ENCODE data around the gene CYP4B1.

Gene CYP4B1

GRCh38 chr1:46797696-46798470 is 963 bp upstream of the CYP4B1 start:
- DNase-seq (ENCODE audit: low spot score): no peak

GRCh38 chr1:46800742-46801141 is 1.9 kb downstream of the CYP4B1 start:
- DNase-seq (ENCODE audit: low spot score): no peak

- DNase-seq (ENCODE audit: low spot score): no peak
Measured at GRCh38 chr1:46801323-46802055, 2.6 kb downstream of the CYP4B1 start.

GRCh38 chr1:46802081-46802480 is 3.2 kb downstream of the CYP4B1 start:
- no peak for DNase-seq (ENCODE audit: low spot score)

GRCh38 chr1:46802901-46803574 is 4.2 kb downstream of the CYP4B1 start:
- no peak for DNase-seq (ENCODE audit: low spot score)

- DNase-seq (ENCODE audit: low spot score): no peak
Measured at GRCh38 chr1:46804027-46804889, 5.4 kb downstream of the CYP4B1 start.

GRCh38 chr1:46804926-46805325 is 6.1 kb downstream of the CYP4B1 start:
- no peak for DNase-seq (ENCODE audit: low spot score)

- DNase-seq (ENCODE audit: low spot score): no peak
Measured at GRCh38 chr1:46805755-46806154, 6.9 kb downstream of the CYP4B1 start.

- DNase-seq (ENCODE audit: low spot score): no peak
Measured at GRCh38 chr1:46806196-46807020, 7.6 kb downstream of the CYP4B1 start.

GRCh38 chr1:46807046-46807972 is 8.5 kb downstream of the CYP4B1 start:
- no peak for DNase-seq (ENCODE audit: low spot score)

- no peak for DNase-seq (ENCODE audit: low spot score)
Measured at GRCh38 chr1:46809071-46809470, 10.2 kb downstream of the CYP4B1 start.

- DNase-seq (ENCODE audit: low spot score): no peak
Measured at GRCh38 chr1:46809904-46810303, 11.1 kb downstream of the CYP4B1 start.

- no peak for DNase-seq (ENCODE audit: low spot score)
Measured at GRCh38 chr1:46810596-46810995, 11.8 kb downstream of the CYP4B1 start.

- DNase-seq (ENCODE audit: low spot score): no peak
Measured at GRCh38 chr1:46811053-46811452, 12.2 kb downstream of the CYP4B1 start.

- DNase-seq (ENCODE audit: low spot score): no peak
Measured at GRCh38 chr1:46812065-46812963, 13.5 kb downstream of the CYP4B1 start.

GRCh38 chr1:46812996-46813857 is 14.4 kb downstream of the CYP4B1 start:
- DNase-seq (ENCODE audit: low spot score): no peak

- DNase-seq (ENCODE audit: low spot score): no peak
Measured at GRCh38 chr1:46813858-46814396, 15.1 kb downstream of the CYP4B1 start.

- no peak for DNase-seq (ENCODE audit: low spot score)
Measured at GRCh38 chr1:46815133-46815532, 16.3 kb downstream of the CYP4B1 start.

All from LoVo (cell line).